Fibroblast of skin of left quadriceps (primary cell): ENCODE data around the gene TRAF3IP3.

Experiments
- DNase-seq, 2 experiments: peaks; one replicate each; pipeline ENCODE4 v3.0.0-alpha.2; 2013; ENCODE audit warnings: low read depth in 2 of 2

The TRAF3IP3 gene

DNA sequence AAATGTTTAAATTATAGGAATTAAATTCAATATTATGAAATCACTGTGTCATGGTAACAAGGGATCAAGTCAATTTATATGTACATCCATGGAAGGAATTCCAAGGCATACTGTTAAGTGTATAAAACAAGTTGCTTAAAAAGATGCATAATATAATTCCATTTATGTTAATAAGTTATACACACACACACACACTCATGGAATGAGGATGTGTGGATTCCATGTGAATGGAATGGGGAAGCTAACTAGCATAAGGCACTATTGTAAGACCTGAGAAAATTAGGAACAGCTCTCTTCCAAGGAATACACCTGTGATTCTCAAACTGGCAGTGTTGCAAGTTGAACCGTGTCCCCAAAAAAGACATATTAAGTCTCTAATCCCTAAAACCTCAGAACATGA is 17.6 kb upstream of the TRAF3IP3 start:
- no peak for DNase-seq

GRCh38 chr1:209741193-209741592 is 14.7 kb upstream of the TRAF3IP3 start:
- DNase-seq = no peak

GRCh38 chr1:209741889-209742288 is 14.0 kb upstream of the TRAF3IP3 start:
- no peak for DNase-seq

DNA sequence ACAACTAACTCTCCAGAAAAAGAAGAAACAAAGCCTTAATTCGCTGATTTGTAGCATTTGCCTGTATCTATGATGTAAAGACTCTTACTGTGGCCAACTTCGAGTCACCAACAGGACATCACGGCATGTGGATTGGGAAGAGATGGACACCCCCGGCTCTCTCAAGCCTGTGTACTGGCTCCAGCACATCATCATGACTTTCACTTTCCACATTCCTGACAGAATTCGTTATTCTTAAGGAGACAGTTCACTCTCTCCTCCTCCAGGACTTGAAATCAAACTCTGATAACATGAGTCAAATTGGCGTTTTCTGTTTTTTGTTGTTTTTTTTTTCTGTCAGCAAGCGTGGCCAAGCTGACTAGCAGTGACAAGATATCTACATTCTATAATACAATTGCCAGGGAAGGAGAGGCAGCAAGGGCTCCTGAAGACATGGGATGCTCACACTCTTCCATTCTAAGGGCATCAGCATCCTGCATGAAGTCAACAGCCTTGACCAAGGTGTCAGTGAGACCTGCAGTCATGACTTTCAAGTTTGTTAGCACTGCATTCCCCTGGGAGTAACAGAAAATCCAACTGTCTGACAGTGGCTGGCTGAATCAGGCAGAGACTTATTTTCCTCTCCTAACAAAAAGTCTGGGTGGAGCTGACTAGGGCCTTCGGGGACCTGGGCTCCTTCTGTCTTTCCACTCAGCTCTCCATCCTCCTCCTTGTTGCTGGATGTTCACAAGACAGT is 13.3 kb upstream of the TRAF3IP3 start:
- peak in 1 of 2 experiments; percentile 3 for DNase-seq

DNA sequence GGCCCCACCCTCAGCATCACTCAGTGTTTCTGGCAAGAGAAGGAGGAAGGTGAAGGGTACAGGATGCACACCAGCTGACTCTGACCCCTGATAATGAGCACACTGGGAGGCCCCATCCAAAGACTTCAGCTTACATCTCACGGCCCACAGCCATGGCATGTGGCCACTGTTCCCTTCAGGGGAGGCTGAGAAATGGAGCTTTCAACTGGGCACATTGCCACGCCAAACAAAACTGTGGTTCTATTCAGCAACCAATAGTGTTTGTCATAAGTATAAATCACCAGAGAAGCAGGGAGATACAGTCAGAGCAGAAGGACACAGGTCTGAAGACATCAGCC is 12.7 kb upstream of the TRAF3IP3 start:
- DNase-seq = peak; percentile 24 to 34

DNA sequence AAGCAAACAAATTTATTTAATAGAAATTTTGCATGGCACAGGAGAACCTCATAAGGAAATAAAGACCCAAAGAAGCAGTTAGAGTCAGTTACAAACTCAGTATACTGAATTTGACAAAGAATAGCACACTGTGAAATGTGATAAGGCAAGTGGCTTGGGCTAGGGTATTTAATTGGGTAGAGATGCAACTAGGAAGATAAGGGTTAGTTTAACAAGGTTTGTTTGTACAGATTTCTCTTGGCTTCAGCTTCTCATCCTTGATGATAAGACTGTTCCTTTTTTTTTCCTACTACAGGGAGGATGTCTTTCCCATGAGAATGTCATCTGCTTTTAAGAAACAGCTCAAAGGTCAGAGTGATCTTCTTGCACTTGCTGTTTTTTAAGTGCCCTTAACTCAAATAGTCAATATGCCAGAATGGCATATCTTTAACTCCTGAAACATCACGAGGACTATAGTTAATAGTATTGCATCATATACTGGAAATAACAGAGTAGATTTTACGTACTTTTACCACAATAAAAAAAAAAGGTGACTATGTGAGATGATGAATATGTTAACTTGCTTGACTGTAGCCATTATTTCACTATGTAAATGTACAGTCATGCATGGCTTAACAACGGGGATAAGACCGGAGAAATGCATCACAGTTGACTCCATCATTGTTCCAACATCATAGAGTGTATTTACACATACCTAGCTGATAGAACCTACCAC is 9.2 kb upstream of the TRAF3IP3 start:
- no peak for DNase-seq

DNA sequence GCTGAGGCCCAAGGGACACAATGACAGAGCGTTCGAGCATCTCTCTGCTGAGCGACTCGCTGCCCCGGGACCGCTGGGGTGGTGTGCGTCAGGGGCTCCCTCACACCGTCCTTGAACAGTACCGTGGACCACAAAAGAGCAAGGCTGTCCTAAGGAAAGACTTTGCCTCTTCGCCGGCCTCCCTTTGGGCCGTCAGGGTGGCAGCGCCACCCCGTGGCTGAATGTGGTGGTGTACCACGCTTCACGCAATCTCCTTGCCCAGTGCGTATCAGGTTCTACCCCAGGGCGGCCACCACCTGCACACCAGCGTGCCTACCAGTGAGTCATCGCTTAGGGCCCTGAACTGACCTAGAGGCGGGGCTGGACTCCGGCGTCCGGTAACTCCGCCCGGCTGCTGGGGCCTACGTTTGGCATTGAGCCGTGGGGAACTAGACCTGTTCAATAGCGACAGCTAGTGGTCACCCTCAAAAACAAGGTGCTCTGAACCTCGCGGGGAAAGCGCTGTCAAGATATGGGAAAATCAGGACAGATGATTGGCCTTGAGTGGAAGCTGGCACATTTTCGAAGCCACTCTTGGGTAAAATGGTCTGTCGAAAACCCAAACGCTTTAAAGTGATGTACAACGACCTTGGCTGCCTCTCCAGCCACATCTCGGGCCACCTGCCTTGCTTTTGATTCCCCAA is 8.1 kb upstream of the TRAF3IP3 start:
- DNase-seq = peak; percentile 42 to 51

DNA sequence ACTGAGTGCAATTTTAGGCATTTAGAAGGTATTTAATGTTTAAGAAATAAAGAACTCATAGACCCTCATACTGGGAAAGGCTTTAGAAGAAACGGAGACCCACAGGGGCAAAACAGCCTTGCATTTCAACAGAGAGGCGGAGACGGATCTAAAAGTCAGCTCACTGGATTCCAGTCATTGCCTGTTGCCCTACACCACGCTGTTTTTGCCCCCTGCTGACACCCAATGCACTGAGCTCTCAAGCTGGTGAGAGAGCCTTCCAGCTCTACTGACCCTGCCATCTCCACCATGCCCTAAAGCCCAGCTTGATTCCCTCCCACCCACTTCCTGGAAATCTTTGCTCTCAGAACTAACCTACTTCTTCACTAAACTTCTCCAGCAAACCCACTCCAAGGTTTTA is 7.2 kb upstream of the TRAF3IP3 start:
- DNase-seq = no peak

- no peak for DNase-seq
These were observed 6.6 kb upstream of the TRAF3IP3 start for GRCh38 chr1:209749205-209749604.

DNA sequence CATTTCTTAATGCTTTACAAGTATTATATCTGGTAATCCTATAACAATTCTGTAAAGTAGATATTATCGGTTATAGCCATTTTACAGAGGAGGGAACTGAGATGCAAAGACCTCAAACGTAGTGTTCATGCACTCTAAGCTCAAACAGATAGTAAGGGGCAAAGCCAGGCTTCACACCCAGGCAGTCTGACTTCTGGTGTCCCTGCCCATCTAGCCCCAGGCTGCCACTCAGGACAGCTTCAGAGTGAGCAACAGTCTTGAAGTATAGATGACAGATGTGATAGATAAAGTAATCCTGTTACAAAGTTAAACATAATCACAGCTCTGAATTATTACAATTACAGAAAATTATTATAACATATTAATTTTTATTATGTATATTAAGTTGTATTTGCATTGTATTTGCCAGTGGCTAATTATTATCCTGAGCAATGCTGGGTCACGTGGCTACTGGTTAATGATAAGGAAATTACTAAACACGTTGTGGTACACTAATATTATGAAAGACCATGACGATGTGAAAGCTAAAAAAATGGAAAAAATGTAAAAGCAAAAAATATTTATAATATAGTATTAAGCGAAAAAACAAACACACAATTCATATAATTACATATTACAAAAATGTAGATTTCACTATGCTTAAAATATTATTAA is 6.1 kb upstream of the TRAF3IP3 start:
- no peak for DNase-seq

- DNase-seq = no peak
These were observed 4.1 kb upstream of the TRAF3IP3 start for GRCh38 chr1:209751627-209752231.

DNA sequence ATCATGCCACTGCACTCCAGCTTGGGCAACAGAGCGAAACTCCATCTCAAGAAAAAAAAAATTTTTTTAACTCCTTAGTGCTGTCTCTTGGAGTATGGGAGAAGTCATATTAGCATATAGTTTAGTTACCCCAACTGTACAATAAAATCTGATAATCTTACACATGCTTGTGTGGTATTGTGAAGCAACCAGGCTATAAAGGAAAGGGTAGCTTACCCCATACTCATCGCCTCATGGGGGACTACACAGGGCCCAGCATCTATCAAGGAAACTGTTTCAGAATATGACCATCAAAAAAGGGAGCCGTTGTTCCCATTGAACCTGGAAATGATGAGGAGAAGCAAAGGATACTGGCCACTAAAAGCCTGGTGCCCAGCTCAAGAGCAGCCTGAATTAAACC is 3.0 kb upstream of the TRAF3IP3 start:
- DNase-seq = no peak

- no peak for DNase-seq
These were observed 597 bp upstream of the TRAF3IP3 start for GRCh38 chr1:209755256-209755655.

DNA sequence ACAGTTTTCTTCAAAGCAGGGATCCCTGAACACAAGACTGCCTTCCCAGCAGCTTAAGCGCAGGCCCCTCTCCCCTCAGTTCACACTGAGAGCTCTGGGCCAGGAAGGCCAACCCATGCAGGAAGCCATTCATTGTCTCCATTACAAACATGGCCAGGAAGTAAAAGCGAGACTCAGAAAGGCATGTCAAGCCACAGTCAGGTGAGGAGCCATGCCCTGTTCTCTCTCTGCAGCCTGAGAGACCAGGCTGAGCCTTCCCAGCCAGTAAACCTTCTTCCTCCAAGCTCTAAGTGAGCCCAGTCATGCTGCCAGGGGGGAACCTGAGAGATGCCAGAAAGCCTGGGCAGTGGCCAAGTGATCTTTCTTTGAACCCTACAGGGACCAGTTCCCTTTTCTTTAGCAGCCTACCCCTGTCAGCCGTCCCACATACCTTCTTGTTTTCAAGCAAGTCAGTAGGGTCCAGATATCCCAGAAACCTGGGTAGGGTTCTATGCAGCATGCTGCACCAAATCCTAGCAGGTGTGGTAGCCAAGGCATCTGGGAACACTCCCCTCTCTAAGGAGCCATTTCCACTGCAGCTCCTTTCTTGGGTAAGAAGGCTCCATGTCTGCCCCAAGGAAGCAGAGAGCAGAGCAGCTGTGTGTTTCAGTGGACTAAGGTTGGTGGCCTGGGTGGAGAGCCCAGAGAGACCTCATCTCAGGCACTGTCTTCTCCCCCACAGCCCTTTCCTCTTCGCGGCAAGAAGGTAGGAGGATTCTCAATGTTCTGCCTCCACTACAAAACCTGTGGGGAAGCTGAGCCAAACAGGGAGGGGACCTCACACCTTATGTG is 977 bp downstream of the TRAF3IP3 start:
- no peak for DNase-seq

DNA sequence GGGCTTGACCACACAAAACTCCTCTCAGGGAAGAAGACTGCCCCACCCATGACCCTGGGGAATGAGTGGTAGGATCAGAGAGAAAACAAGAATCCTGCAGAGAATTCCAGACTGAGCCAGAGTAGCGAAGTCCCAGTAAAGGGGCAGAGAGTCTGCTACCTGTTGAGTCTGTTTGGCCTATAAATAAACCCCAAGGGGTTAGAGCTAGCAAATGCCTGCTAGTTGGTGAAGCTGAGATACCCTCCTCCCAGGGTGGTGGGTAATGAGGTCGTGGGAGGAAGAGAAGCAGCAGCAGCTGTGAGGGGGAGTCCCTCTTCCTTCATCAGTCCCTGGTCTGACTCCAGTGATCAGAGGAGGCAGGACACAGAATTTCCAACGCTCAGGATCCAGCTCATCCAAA is 2.5 kb downstream of the TRAF3IP3 start:
- DNase-seq = no peak

- DNase-seq = no peak
These were observed 4.0 kb downstream of the TRAF3IP3 start for GRCh38 chr1:209759829-209760359.

- DNase-seq = no peak
These were observed 5.3 kb downstream of the TRAF3IP3 start for GRCh38 chr1:209761011-209761635.

GRCh38 chr1:209766051-209766450 is 10.2 kb downstream of the TRAF3IP3 start:
- DNase-seq = no peak

DNA sequence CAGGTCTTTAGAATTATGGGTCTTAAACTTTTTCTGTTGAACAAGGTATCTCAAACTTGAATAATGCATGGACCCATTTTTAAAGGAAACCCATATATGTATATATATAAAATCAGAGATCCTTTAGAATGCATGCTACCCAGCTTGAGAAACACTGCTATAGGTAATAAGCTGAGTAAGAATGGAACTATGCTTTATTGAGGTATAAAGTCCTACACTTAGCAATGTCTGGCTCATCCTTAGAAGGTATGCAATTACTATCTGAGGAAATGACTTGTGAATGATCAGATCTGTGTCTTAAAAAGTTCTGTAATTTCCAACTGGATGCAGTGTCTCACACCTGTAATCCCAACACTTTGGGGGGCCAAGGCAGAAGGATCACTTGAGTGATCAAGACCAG is 11.2 kb downstream of the TRAF3IP3 start:
- no peak for DNase-seq

- DNase-seq = no peak
These were observed 11.9 kb downstream of the TRAF3IP3 start for GRCh38 chr1:209767706-209768105.
